OCI-LY3 (cell line): ENCODE measurements around the gene ASPHD1.

Source experiments
- H2AFZ ChIP-seq: fragments of 200-600, 300-600 bp; shearing (Covaris generic); 2 replicates; pipeline ENCODE4 v1.6.0; 2014; ENCODE audit warnings: antibody characterized with exemption, low read depth, low read length
- H3K27ac ChIP-seq: fragments of 200-600, 300-600 bp; sonication (generic); 2 replicates; pipeline ENCODE4 v1.5.1; 2014; ENCODE audit warnings: mild to moderate bottlenecking, low read length, moderate library complexity, mixed read lengths
- H3K27me3 ChIP-seq: fragments of 200-600, 300-600 bp; sonication (generic); 2 replicates; pipeline ENCODE4 v1.6.1; 2014; ENCODE audit warnings: low read depth, low read length, mixed read lengths
- H3K36me3 ChIP-seq: fragments of 200-600, 300-600 bp; sonication (generic); replicated peaks from 2 replicates; pipeline ENCODE3; 2014; ENCODE audit warnings: low read depth, low read length, mixed read lengths
- H3K4me1 ChIP-seq: fragments of 300-600, 200-600 bp; sonication (generic); 2 replicates; pipeline ENCODE4 v1.6.1; 2014; ENCODE audit warnings: low read length, mixed read lengths
- H3K4me2 ChIP-seq: fragments of 200-600, 300-600 bp; sonication (generic); 2 replicates; pipeline ENCODE4 v1.6.1; 2014; ENCODE audit warnings: low read length, mixed read lengths
- H3K4me3 ChIP-seq: fragments of 300-600, 200-600 bp; sonication (generic); 2 replicates; pipeline ENCODE4 v1.5.1; 2014; ENCODE audit warnings: antibody characterized with exemption, mild to moderate bottlenecking, low read length, moderate library complexity
- H3K79me2 ChIP-seq: fragments of 300-600, 200-600 bp; shearing (Covaris generic); 2 replicates; pipeline ENCODE4 v1.6.1; 2014; ENCODE audit warnings: mild to moderate bottlenecking, low read length, mixed read lengths
- H3K9ac ChIP-seq: fragments of 300-600, 200-600 bp; shearing (Covaris generic); 2 replicates; pipeline ENCODE4 v1.6.0; 2014; ENCODE audit warnings: mild to moderate bottlenecking, low read length, moderate library complexity
- H3K9me3 ChIP-seq: fragments of 200-600, 300-600 bp; shearing (Covaris generic); 2 replicates; pipeline ENCODE4 v1.6.1; 2014; ENCODE audit warnings: low read length, mixed read lengths; ENCODE audit not compliant: insufficient read depth
- H4K20me1 ChIP-seq: fragments of 200-600, 300-600 bp; sonication (generic); 2 replicates; pipeline ENCODE4 v1.6.1; 2016; ENCODE audit warnings: low read length, mixed read lengths; ENCODE audit not compliant: insufficient read depth
- EZH2phosphoT487 ChIP-seq: fragments of 200-600 bp; shearing (Covaris generic); IDR thresholded peaks from 2 replicates; pipeline ENCODE4 v1.6.1; 2018; ENCODE audit warnings: antibody characterized with exemption, mixed run types, low read depth
- TF ChIP-seq, protein P1 (sequence below): fragments of 200-600, 300-600 bp; sonication (generic); IDR thresholded peaks from 2 replicates; pipeline ENCODE4 v1.5.1; 2014; ENCODE audit warnings: antibody characterized with exemption, low read length, low read depth

ASPHD1 gene

DNA sequence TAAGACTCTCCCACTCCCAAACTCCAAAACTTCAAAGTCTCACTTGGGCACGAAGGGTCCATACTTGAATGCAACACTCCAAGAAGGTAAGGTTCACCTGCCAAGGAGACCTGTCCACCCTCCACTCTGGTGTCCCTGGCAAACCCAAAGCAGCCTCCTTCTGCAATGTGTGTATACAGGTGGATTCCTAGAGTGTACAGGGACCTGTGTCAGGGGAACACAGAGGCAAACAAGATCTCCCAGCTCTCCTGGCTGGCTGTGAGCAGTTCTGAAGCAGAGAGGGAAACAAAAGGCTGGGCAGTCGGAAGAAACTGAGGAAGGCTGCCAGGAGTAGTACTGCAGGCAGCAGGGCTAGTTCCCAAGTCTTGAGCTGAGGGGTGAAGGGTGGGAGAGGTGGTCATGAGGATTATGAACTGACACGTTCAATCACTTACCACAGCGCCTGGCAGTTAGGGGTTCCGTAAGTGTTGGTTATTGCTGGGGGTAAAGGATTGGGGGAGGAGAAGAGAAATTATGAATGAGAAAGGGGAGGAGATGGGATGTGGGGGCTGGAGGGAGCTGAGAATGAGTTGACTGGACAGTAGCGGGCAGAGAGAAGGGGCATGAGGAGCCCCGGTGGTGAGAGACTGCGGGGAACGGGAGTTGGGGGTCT, 24.9 kb downstream of the ASPHD1 start:
- Histone ChIP-seq H3K27ac (no peak overlapping the region), H2AFZ (no peak overlapping the region), H3K27me3 (no peaks in the 10 kb centered on the region), H4K20me1 (no peaks in the 10 kb centered on the region), H3K4me1 (peaks cover 17% of the 10 kb centered on the region), H3K4me3 (peak overlapping the region; percentile 79), H3K79me2 (peaks cover 15% of the 10 kb centered on the region), H3K36me3 (peaks cover 9% of the 10 kb centered on the region), H3K9ac (peak overlapping the region; percentile 64), H3K9me3 (no peaks in the 10 kb centered on the region), H3K4me2 (peak overlapping the region; percentile 99)
- no peak for TF ChIP-seq EZH2phosphoT487
- TF ChIP-seq, protein P1, sequence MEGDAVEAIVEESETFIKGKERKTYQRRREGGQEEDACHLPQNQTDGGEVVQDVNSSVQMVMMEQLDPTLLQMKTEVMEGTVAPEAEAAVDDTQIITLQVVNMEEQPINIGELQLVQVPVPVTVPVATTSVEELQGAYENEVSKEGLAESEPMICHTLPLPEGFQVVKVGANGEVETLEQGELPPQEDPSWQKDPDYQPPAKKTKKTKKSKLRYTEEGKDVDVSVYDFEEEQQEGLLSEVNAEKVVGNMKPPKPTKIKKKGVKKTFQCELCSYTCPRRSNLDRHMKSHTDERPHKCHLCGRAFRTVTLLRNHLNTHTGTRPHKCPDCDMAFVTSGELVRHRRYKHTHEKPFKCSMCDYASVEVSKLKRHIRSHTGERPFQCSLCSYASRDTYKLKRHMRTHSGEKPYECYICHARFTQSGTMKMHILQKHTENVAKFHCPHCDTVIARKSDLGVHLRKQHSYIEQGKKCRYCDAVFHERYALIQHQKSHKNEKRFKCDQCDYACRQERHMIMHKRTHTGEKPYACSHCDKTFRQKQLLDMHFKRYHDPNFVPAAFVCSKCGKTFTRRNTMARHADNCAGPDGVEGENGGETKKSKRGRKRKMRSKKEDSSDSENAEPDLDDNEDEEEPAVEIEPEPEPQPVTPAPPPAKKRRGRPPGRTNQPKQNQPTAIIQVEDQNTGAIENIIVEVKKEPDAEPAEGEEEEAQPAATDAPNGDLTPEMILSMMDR, result no peak

DNA sequence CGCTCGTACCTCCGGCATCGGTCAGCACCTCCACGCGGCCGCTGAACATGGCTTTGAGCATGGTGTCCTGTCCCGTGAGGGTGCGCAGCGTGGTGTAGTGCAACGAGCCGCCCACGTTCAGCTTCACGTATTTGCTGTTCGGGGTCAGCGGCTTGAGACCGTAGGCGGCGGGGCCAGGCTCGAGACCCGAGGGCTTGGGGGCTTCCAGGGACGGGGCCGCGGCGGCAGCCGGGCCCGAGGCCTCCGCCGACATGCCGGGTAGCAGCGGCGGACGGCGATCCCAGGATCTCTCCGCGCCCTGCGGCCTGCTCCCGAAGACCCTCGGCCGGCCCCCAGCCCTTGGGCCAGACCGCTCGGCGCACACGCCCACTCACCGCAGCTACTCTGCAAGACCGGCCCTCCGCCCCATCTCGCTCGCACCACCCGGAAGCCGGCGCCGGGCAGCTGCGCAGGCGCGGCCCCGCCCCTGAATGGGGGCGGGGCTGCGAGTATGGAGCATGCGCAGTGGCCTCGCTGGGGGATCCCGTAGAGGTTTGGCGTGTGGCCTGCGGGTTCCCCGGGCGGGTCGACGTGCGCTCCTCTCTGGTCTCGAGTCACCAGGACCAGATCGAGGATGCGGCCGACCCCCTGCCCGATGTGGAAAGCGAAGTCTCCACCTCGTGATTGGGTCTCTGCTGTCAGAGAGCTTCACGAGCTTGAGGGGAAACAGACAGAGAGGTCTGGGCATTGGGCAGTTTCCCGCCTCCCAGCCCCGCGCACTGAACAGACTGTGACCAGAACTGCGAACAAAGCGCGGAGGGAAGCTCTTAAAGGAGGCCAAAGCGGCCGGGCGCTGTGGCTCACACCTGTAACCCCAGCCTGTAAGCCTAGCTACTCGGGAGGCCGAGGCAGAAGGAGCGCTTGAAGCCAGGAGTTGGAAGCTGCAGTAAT, 25.8 kb downstream of the ASPHD1 start, which contains the start of gene KCTD13:
TSS of gene KCTD13 (minus strand) at position 446 of the 930 bp plus-strand sequence. CDS start at position 253, 193 bp downstream.
- Histone ChIP-seq H3K4me2 (peak within 1 kb of the TSS; percentile 99), H3K4me1 (peaks cover 17% of the 10 kb centered on the region), H3K36me3 (peaks cover 3% of the 10 kb centered on the region), H3K9me3 (no peaks in the 10 kb centered on the region), H3K27me3 (no peaks in the 10 kb centered on the region), H3K79me2 (peaks cover 15% of the 10 kb centered on the region), H3K4me3 (peak within 1 kb of the TSS; percentile 79), H4K20me1 (no peaks in the 10 kb centered on the region), H3K9ac (peak within 1 kb of the TSS; percentile 78), H2AFZ (peak within 1 kb of the TSS; percentile 71), H3K27ac (peak within 1 kb of the TSS; percentile 39)
- TF ChIP-seq EZH2phosphoT487, result no peak
- TF ChIP-seq, protein P1, result no peak

DNA sequence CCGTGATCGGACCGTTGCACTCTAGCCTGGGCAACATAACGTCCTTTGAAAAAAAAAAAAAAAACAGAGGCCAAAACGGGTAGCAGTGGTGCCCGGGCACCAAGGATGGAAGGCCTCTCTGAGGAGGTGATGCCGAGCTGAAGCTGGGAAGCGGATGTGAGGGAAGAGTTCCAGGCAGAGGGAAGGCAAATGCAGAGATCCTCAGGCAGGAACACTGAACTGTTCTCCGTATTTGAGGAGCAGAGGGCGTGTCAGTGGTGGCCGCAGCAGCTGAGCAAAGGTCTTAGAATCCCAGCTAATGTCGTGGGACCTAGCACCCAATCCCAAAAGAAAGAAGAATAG, 26.4 kb downstream of the ASPHD1 start:
- Histone ChIP-seq H3K4me1 (peaks cover 17% of the 10 kb centered on the region), H2AFZ (peak overlapping the region; percentile 71), H3K79me2 (peaks cover 15% of the 10 kb centered on the region), H3K27ac (peak overlapping the region; percentile 39; the same call in 1 of the 2 replicates), H3K27me3 (no peaks in the 10 kb centered on the region), H3K36me3 (no peaks in the 10 kb centered on the region), H3K9me3 (no peaks in the 10 kb centered on the region), H3K4me3 (peak overlapping the region; percentile 79), H4K20me1 (no peaks in the 10 kb centered on the region), H3K9ac (peak overlapping the region; percentile 78), H3K4me2 (peak overlapping the region; percentile 85)
- TF ChIP-seq, protein P1, result no peak
- no peak for TF ChIP-seq EZH2phosphoT487
